GM21447 (cell line): ENCODE results near the gene ACACA.

Experiments used
- ATAC-seq: cut with Tn5 transposase; IDR thresholded peaks from one replicate; pipeline ENCODE4 v1.9.1; 2021; ENCODE audit not compliant: unreplicated experiment

ACACA gene

DNA sequence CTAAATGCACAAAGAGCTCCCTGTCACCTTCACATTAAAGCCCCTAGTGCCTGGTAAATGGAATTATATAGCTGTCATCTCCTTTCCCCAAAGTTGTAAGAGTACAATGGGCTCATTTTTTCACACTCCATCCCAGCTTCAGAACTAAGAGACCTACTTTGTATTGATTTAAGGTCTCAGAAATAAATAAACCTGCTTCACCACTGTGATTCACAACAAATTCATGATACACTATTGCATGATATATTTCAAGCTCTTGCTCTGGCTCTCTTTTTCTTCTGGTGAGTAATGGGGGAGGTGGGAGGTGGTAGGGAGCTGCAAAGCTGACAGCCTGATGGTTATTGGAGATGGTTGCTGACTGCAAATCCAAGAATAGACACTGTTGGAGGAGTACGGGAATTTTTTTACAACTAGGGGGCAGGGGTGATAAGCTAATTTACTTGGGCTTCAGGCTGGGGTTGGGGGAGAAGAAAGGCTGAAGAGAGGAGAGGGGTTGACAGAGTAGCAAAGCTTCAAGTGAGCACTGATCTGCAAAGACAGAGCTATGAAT is 268.0 kb downstream of the ACACA start:
- no peak for ATAC-seq

DNA sequence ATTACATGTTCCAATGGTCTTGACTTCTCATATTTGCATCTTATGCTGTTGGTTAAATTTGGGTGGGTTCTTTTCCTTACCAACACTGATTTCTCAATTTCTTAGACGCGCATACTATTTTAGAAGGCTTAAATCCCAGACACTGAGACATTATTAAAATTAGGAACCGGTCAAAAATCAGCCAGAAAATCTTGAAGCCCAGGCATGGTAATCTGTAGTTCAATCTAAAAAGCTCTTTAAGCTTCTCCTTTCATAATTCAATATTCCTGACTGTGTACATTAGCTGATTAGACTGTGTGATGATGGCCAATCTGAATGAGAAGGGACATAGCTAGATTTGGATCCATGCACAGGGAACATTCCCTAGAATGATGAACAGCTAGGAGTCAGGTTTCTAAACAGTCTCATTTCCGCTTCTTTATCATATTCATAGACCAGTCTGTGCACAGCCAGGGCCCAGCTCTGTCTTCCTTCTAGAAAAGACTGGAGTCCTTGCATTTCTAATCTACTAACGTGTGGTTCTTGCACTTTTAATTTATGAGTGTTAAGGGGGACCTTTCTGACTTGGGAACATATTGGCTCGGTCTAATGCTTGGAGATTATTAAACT is 268.6 kb downstream of the ACACA start:
- no peak for ATAC-seq

DNA sequence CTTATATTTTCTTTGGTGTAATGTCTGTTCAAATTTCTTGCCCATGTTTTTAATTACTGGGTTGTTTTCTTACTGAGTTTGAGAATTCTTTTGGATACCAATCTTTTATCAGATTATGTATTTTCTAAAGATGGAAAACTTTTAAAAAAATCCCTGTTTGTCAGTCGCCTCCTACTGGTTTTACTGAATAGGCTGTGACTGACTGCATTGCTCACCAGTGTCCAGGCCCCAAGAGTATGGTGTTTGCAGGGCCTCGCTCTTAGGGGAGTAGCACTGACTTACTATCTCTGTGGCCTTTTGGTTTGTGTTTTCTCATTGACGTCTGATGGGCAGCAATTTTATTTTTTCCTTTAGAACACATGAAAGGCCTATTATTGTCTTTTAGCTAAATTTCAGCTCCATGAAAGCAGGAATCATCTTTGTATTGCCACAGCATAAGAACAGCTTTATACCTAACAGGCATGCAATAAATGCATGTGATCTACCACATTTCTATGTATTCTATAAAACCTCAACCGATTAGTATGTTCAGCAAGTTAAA is 269.5 kb downstream of the ACACA start:
- no peak for ATAC-seq

DNA sequence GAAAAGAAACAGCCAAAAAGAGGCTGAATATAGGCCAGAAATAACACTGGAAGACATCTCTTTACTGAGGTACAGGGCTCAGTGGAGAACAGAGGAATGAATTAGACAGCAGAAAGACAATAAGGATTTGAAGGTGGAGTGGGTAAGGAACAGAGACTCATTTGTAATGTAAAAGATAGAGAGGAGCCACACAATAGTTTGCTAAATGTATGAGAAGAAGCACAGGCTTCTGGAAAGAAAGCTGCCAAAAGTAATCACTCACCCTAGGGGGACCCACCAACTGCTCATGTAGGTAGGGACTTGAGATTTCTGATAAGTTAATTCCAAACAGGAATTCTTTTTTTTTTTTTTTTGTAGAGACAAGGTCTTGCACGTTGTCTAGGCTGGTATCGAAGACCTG is 271.1 kb downstream of the ACACA start:
- ATAC-seq = no peak

DNA sequence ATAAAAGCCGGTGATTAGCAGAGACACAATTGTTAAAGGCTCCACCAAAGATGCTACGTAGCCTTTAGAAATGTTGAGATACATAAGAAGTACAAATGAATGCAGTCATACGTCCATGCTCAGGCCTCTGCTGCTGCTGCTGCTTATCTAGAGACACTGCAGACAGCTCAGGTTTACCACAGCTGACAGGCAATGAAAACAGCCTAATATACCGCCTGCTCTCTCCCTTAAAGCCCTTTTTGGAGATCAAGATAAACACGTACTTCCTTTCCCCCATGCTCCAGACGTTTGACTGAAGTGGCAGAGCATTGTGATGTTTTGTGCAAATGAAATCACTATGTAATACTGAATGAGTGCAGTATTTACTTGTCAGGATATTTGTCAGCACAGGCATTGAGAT is 272.6 kb downstream of the ACACA start:
- ATAC-seq = no peak

DNA sequence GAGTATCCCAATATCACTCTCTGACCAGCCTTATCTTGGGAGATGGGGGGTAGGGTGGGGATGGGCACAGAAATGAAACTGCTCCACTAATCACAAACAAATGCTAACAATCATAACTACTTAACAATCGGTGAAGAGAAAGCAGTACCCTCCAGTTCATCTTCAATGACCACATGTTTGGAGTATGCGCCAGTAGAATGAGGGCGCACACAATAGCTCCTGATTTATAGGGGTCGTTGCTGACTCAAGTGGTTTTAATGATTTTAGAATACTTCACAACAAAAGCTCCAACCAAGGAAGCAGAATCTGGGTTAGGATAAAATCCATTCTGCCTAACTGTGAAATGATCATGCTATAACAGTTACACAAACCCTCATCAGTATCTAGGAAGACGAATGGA is 273.5 kb downstream of the ACACA start:
- no peak for ATAC-seq

DNA sequence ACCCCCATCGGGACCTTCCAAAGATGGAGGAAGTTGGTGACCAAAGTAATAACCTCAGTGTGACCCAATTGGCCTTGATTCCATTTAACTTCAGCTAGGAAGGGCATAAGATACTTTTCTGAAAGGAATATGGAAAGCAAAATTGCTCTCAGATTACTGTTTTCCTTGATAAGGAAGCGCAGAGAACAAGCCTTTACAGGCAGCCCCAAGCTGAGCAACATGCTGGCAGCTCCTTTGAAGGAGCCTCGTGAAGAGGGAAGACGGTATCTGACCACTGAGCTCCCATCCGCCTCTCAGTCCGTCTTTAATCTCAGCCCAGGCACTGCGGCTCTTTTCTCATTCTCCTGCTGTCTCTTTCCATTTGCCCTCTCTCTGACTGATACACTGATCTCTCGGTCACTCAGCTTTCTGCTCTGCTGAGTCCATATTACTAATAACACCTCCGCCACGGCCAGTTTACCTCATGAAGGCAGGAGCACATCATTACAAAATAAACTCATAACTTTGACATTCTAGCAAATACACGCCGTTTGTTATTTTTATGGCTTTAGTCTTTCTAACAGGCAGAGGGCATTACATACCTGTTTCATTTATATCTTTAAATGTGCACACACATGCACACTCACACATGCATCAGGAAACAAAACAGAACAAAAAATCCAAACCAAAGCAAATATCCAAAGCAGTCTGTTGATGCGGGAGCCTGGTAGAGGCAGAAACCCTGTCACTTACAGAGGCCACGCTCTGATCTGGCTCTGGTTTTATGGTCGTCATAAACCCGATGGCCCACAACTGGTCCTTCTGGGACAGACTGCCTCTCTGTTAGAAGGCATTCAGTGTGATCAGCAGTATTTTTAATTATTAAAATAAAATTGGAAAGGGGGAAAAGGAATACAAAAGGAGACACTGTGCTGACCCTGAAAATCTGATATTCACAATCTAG is 274.7 kb downstream of the ACACA start:
- no peak for ATAC-seq

DNA sequence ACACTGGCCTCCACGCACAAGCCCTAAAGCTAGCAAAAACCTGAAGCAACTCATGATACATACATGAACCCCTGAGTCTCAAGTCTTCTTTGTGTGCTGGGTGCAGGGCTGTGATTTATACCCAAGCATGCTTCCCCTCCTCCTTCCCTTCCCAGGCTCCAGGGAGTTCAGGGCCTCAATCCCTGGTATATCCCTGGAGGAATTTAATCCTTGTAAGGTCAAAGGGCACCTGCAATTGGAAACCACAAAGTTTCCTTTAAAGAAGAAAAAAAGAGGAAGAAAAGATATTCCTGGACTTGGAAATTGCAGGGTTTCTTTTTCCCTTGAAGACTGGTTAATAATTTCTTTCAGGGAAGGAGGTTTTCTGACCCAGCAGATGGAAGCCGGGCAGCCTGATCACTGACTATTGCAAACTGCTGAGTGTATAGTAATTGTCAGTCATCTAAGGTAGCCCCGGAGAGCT is 275.6 kb downstream of the ACACA start:
- no peak for ATAC-seq

DNA sequence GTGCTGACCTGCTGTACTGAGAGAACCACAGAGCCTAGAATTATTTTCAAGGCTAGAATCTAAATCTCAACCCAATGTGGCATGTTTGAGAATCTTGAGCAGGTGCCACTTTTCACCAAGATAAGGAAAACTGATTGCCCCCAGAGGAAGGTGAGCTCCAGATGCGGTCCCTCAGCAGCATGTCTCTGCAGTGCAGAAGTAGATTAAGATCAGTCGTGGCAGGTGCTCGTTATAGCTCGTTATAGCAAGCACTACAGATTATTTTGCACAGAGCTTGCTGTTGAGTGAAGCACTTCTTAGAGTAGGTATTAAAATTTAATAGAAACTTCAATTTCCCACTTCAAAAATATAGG is 281.8 kb downstream of the ACACA start:
- ATAC-seq = no peak

DNA sequence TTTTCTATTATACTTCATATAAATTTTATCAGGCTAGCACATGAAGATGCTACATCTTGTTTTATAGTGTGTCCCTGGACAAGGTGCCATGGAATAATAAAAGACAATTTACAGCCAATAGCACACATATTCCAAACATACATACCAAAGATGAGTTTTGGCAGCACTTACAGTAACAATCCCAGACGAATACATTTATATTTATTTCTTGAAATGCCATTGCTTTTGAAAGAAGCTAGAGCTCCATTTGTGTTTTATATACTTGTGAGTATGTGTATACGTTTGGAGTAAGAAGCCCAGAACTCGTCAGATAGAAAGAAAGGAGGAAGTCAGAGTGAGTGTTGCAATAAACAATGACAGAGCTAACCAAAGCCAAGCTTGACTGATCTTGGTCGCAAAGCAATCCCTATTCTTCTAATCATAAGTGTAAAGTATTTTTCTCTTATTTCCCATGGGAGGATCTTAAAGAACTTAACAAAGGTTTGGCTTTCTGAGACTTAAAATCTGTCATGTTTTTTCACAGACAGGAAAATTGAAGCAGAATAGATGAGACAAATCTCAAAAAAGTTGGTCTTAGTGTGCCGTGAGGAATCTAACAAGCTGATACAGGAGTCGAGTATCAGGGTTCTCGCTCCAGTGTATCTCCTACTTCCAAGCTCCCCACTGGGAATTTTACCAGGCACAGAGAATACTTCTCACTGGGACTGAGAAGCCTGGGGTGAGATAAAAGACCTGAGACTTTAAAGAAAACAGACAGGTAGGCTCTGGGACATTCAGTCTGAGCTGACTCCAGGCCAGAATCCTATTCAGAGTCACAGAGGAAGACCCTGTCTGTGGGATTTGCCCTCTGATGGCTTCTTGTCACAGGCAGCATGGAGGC is 282.5 kb downstream of the ACACA start:
- no peak for ATAC-seq

DNA sequence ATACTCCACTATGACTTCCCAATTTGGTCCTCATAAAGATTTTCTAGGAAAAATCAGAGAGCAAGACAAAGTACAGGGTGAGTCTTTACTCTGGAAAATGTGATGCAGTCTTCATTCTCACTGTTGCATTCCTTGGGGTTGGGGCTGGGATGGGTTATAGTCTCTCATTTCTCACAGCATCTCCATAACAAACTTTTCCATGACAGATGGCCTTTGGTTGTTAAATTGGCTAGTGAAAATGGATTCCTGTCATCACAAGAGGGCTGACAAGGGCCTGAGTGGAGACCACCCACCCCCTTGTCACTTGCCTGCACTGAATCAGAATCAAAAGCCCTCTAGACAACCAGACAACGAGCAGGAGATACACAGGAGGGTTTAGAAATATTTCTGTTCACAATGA is 283.2 kb downstream of the ACACA start:
- ATAC-seq = no peak

DNA sequence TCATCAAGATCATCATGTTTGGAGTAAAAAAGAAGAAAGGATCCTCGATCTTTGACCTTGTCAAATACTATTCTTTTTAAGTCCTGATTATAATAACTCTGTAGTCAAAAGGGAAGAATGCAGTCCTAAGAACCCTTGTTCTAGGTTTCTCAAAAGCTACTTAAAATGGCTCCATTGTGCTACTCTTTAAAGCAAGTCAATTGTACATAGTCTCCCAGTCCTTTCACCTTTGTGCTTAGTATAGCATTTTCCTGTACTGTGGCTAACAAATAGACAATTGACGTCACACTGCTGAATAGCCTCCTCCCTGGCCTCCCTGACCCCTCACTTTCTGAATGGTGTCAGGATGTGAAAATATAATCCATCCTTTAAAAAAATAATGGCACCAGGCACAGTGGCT is 285.0 kb downstream of the ACACA start:
- no peak for ATAC-seq

DNA sequence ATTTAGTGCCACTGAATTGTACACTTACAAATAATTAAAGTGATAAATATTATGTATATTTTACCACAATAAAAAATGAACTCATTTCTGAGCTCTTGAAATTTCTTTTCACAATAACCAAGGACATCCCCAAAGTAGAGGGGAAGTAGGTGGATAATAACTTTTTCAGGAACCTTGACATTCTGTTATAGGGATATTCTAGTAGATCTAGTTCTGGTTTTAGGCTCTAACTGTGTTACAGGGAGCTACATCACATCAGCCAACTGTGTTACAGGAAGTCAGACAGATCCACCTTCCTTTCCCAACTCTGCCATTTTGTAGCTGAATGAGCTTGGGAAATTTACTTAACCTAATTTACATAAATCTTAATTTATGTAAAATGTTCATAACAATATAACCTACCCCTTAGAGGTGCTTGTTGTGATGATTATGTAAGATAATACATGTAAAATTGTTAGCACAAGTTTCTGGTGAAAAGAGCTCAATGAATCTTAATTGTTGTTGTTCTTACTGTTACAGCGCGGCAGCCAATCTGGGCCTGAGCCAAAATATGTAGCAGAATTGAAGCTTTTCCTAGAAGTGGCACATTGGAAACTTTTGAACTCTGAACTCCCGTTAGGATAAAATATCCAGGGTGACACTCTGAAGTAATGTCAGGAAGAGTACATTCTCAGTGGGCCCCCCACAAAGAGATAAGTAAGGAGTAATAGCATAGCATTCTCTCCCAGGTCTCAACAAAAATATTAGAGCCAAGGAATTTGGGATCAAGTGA is 288.1 kb downstream of the ACACA start:
- no peak for ATAC-seq

DNA sequence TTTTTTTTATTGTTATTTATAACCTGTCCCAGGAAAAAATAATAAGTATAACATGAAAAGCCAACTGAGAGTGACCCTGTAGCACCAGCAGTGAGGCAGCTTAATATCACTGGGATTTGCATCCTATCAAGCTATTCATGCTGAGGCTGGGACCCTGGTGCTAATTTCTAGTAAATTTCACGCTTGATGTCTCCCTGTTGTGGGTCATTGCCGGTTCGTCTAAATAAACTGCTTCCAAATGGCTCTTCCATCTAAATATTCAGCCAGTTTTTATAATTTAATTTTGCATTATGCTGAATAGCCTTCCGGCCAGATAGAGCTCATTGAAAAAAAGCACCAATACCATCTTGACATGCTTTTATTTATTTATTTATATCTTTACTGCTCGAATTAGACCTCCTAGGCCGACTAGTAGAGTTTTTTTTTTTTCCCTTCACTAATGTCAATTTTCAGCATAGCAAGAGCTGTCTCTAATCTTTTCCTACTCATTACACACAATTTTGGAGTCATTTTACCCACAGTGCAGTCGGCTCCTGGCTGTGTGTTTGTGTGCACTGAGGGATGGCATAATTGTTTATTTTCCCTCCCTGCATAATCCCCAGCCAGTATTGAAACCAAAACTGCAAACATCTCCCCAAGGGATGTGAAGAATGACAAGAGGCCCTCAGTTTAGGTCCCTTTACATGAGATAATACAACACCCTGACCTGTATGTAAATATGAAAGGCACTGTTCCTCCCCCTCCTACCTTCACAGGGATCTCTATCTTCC is 289.1 kb downstream of the ACACA start:
- no peak for ATAC-seq

DNA sequence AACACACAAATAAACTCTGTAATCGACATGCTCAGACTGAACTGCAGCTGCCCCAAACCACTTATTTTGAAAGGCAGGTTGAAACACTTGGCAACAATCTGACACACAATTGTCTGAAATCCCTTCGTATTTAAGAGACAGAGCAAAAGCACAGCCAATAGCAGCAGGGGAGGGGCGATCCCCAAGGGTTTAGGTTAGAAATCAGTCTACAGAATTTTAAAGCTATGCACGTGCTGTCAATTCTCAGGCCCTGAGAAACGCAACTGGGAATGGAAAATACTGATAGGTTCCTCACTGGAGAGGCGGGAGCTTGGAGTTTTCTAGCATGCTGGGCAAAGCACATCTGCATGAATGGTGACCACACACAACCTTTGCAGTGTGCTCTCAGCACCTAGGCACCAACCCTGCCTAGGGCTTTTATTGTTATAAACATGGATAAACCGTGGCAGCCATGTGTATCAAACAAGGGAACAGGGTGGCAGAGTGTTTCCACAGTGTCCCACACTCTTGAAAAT is 289.9 kb downstream of the ACACA start:
- ATAC-seq = no peak

DNA sequence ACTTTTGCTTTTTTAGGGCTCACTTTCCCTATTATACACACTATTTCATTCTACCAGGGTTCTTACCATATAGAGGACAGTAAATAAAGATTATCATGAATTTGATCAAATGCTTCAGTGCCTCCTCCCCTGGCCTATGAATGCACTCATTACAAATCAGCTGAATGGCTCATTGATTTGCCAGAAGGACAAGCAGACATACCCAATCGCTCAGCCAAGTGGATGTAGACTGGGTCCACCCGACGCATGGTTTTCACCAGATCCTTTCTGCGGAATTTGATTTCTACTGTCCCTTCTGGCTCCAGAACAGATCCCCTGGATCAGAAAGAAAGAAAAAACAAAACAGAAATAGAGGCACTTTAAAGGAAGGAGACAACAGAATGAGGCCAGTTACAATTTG is 295.3 kb downstream of the ACACA start:
- no peak for ATAC-seq

DNA sequence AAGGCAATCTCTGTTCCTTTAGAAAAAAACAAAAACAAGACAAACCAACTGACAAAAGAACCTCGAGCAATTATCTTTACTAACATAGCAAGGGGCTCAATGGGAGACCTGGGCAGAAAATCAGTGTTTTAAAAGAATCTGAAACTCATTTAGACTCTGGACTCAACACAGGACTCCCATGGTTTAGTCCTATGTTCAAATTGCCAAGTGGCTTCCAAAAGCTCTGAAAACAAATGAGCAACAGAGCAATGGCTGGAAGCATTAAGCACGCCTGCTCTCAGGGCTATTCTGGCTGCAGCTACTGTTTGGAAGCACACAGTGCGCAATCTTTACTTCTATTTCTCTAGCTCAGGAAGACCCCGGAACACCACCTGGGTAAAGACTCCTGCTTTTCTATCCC is 295.9 kb downstream of the ACACA start:
- ATAC-seq = no peak

DNA sequence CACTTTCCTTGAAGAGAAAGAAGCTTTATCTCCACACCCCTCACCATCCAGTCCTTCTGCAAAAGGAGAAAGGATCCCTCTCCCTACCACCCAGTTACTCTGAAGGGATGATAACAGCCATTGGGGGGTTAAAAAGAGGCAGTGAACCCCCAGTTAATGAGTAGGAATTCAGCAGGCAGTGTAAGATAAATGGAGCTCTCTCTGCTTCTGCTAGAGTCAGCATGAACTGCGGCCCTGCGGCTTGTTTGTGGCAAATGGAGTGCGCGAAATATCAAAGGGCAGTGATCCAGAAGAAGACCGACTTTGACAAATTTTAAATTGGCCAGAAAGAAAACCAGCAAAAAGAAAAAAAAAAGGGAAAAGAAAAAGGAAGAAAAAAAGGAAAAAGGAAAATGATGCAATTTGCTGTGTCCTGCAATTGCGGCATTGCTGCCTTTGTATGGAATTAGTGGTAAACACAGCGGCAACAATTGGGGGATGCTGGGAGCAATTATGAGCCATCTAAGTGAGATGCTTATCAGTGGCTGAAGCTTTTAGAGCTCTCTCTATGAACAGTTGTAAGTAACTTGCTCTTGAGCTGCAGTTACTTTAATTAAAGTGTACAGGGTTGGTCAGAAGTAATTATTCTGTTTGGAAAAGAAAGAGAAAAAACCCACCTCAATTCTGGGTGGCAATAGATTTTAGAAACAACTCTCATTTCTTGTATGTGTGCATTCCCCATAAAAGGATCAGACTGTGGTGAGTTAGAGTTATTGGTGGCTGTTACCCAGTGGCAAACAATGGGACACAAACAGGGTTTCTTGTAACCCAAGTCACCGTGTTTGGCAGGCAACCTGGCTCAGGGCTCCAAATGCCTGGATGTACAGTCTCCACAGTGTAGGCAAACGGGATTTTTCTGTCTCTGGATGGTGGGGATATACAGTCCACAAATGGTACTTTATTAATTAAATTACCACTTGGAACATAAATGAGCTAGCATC is 296.6 kb downstream of the ACACA start:
- no peak for ATAC-seq
